Activated naive CD4-positive, alpha-beta T cell treated with anti-CD3 and anti-CD28 coated beads, Interleukin-2, amount 50 U/mL, for 24 hours (primary cell): ENCODE measurements around the gene SPC24.
"Not testable (repeated sequence)": the region's sequence is repeated elsewhere in the genome, so short reads cannot be mapped to it uniquely, and the experiment has no call there.

ENCODE experiments used
- H3K27ac Mint-ChIP-seq: one replicate; pipeline ENCODE4 v1.8.0; 2021; ENCODE audit warnings: mild to moderate bottlenecking, mixed read lengths
- H3K27me3 Mint-ChIP-seq: one replicate; pipeline ENCODE4 v1.8.0; 2021; ENCODE audit warnings: mixed read lengths
- H3K36me3 Mint-ChIP-seq: one replicate; pipeline ENCODE4 v1.8.0; 2021; ENCODE audit warnings: mixed read lengths
- H3K4me1 Mint-ChIP-seq: one replicate; pipeline ENCODE4 v1.8.0; 2021; ENCODE audit warnings: mixed read lengths
- H3K4me3 Mint-ChIP-seq: one replicate; pipeline ENCODE4 v1.8.0; 2021; ENCODE audit warnings: mild to moderate bottlenecking, mixed read lengths
- H3K9me3 Mint-ChIP-seq: one replicate; pipeline ENCODE4 v1.8.0; 2021; ENCODE audit warnings: mixed read lengths

The SPC24 gene

DNA sequence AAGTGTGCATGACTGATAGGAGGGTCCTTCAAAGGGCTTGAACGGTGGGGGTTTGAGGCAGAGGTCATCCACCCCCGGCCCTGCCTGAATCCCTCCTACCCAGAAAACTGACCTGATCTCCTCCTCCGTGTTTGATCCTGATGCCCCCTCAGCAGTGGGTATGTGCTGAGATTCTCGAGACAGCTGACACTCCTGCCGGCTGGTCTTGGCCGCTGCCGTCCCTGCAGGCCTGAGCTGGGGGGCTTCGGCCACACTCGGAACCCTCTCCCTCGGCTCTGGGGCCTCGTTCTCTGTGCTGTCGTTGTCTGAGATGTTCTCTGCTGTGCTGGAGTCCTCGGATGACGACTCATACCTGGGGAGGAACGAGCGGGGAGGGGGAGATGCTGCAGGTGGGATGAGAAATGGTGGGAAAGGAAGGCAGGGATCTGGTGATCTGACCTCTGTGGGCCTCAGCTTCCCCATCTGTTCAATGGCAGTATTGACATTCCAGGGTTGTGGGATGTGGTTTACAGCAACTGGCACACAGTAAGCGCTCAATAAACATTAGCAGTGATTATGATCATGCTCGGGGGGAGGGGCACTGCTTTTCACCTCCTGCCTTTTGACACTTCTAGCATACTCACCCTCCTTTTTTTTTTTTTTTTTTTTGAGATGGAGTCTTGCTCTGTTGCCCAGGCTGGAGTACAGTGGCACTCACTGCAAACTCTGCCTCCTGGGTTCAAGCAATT lies 21.0 kb upstream of the SPC24 start:
- no peak overlapping the region for H3K4me3 Mint-ChIP-seq
- H3K27me3 Mint-ChIP-seq = peaks cover 2% of the 10 kb centered on the region

DNA sequence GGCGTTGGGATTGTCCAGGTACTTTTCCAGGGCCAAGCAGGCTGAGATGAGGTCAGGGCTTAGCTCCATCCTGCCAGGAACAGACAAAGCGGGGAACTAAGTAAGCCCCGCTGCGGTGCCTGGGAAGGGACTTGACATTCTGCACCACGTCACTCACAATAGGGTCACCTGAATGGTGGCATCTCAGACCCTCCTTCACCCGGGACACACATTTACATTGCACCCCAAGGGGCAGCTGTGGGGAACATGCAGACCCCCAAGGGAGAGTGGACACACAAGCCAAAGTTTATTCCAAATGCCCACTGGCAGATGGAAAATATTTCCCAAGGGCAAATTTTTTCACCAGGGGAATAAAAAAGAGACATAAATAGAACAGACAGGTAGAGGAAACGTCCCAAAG lies 20.3 kb upstream of the SPC24 start:
- Mint-ChIP-seq H3K27ac (no peak overlapping the region), H3K36me3 (no peaks in the 10 kb centered on the region), H3K4me1 (no peaks in the 10 kb centered on the region), H3K27me3 (peaks cover 2% of the 10 kb centered on the region), H3K9me3 (no peaks in the 10 kb centered on the region), H3K4me3 (no peak overlapping the region)

More for the DNA sequence above, 21.0 kb upstream of the SPC24 start:
- H3K36me3 Mint-ChIP-seq = no peaks in the 10 kb centered on the region
- H3K4me1 Mint-ChIP-seq = no peaks in the 10 kb centered on the region
- no peak overlapping the region for H3K27ac Mint-ChIP-seq
- H3K9me3 Mint-ChIP-seq = no peaks in the 10 kb centered on the region

DNA sequence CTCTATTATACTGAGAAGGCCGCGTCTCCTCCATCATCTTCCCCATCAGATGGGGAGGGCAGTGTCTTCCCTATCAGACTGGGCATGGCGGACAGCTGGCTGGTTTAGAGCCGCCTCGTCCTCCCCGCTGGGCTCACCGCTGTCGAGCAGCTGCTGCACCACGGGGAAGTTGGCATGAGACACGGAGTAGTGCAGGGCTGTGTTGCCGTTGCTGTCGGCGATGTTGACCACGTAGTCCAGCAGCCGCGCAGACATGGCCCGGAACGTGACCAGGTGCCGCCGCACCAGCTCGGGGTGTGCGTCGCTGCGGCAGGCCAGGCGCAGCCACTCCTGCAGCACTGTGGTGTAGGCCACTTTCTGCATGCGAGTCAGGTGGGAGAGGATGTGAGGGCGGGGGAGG lies 18.8 kb upstream of the SPC24 start:
- H3K4me3 Mint-ChIP-seq = no peak overlapping the region
- H3K27me3 Mint-ChIP-seq = peaks cover 2% of the 10 kb centered on the region
- H3K4me1 Mint-ChIP-seq = no peaks in the 10 kb centered on the region
- no peaks in the 10 kb centered on the region for H3K9me3 Mint-ChIP-seq
- no peak overlapping the region for H3K27ac Mint-ChIP-seq
- H3K36me3 Mint-ChIP-seq = no peaks in the 10 kb centered on the region

DNA sequence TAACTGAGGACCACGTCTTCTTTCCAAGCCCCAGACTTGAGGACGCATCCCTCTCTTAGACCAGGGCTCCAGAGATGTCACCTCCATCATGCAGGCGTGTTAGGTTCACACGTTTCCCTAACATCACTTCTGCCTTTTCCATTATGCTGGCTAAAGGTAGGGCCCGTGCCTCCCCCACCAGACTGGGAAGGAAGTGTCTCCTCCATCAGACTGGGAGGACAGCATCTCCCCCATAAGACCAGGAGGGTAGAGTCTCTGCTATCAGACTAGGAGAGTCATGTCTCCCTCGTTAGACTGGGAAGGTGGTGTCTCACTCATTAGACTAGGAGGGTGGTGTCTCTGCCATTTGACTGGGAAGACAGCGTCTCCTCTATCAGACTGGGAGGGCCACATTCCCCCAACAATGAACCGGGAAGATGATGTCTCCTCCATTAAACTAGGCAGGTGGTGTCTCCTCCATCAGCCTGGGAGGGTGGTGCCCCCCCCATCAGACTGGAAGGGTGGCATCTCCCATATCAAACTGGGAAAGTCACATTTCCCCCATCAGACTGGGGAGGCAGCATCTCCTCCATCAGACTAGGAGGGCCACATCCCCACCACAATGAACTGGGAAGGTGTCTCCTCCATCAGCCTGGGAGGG lies 18.1 kb upstream of the SPC24 start:
- Mint-ChIP-seq H3K9me3 (no peaks in the 10 kb centered on the region), H3K36me3 (no peaks in the 10 kb centered on the region), H3K27me3 (peaks cover 2% of the 10 kb centered on the region), H3K27ac (no peak overlapping the region), H3K4me3 (no peak overlapping the region), H3K4me1 (no peaks in the 10 kb centered on the region)

DNA sequence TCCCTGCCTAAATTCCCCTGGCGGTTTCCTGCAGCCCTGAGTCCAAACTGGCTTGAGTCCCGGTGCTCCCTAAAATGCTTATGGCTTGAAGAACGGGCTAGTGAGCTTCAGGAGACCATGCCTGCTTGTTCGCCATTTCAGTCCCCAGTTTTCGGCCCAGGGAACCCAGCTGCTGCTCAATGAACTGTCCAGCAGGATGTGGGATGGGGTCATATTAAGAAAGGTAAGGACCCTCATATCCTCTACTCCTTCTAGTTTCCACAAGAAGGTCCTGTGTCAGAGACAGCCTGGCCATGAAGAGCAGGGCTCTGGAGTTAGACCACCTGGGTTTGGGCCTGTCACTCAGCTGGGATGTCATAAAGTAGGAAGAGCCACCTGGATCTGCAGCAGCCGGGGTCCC lies 17.0 kb upstream of the SPC24 start:
- no peaks in the 10 kb centered on the region for H3K4me1 Mint-ChIP-seq
- H3K9me3 Mint-ChIP-seq = no peaks in the 10 kb centered on the region
- H3K27me3 Mint-ChIP-seq = no peaks in the 10 kb centered on the region
- no peaks in the 10 kb centered on the region for H3K36me3 Mint-ChIP-seq
- H3K27ac Mint-ChIP-seq = no peak overlapping the region
- H3K4me3 Mint-ChIP-seq = no peak overlapping the region

DNA sequence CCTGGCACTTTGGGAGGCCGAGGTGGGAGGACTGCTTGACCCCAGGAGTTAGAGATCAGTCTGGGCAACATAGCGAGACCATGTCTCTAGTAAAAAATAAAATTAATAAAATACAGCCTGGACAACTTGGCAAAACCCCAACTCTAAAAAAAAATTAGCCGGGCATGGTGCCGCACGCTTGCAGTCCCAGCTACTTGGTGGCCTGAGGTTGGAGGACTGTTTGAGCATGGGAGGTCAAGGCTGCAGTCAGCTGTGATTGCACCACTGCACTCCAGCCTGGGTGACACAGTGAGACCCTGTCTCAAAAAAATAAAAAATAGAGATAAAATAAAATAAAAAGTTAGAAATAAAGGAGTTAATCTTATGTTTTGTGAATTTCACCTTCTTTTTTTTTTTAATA lies 15.6 kb upstream of the SPC24 start:
- Mint-ChIP-seq H3K4me3 (no peak overlapping the region), H3K4me1 (no peaks in the 10 kb centered on the region), H3K36me3 (no peaks in the 10 kb centered on the region), H3K9me3 (no peaks in the 10 kb centered on the region), H3K27ac (no peak overlapping the region), H3K27me3 (no peaks in the 10 kb centered on the region)

DNA sequence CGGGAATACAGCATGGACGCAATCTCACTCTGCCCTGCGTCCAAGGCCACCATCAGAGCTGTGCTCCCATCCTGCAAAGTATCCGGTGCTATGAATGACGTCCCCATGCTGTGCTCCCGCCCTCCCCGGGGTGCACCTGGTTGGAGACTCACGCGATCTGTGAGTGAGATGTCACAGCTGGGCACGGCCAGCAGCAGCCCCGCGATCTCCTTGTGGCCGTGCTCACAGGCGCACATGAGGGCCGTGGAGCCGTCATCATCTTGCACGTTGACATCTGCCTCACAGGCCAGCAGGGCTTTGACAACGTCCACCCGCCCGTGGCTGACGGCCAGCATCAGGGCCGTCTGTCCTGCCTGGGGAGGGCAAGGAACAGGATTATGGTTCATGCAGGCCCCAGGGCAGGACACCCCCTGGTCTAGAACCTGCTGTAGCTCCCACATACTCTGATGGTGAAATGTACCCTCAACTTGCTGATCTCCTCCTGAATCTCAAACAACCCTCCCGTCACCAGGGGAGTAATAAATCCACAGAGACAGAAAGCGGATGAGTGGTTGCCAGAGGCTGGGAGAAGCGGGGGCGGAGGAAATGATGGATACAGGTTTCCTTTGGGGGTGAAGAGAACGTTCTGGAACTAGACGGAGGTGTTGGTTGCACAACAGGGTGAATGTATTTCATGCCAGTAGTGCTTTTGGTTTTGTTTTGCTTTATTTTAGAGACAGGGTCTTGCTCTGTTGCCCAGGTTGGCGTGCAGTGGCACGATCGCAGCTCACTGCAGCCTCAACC lies 14.5 kb upstream of the SPC24 start:
- no peaks in the 10 kb centered on the region for H3K9me3 Mint-ChIP-seq
- H3K4me3 Mint-ChIP-seq = no peak overlapping the region
- no peaks in the 10 kb centered on the region for H3K4me1 Mint-ChIP-seq

DNA sequence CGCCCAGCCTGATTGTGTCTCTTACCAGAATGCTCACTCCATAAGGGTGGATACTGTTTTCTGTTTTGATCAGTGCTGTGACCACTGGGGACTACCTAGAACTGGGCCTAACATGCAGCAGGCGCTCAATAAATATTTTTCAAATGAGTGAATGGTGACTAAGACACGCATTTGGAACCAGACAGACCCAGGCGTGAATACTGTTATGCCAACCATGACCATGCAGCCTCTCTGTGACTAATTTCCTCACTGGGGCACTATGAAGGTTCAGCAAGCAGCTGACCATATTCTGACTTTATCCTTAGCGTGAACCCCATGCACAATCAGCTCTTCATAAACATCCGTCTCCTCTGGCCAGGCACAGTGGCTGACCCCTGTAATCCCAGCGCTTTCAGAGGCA lies 13.0 kb upstream of the SPC24 start:
- Mint-ChIP-seq H3K4me3 (no peak overlapping the region), H3K36me3 (no peaks in the 10 kb centered on the region), H3K27ac (no peak overlapping the region), H3K4me1 (no peaks in the 10 kb centered on the region), H3K27me3 (no peaks in the 10 kb centered on the region), H3K9me3 (no peaks in the 10 kb centered on the region)

More for the DNA sequence above, 14.5 kb upstream of the SPC24 start:
- Mint-ChIP-seq H3K27me3 (no peaks in the 10 kb centered on the region), H3K27ac (no peak overlapping the region), H3K36me3 (no peaks in the 10 kb centered on the region)

DNA sequence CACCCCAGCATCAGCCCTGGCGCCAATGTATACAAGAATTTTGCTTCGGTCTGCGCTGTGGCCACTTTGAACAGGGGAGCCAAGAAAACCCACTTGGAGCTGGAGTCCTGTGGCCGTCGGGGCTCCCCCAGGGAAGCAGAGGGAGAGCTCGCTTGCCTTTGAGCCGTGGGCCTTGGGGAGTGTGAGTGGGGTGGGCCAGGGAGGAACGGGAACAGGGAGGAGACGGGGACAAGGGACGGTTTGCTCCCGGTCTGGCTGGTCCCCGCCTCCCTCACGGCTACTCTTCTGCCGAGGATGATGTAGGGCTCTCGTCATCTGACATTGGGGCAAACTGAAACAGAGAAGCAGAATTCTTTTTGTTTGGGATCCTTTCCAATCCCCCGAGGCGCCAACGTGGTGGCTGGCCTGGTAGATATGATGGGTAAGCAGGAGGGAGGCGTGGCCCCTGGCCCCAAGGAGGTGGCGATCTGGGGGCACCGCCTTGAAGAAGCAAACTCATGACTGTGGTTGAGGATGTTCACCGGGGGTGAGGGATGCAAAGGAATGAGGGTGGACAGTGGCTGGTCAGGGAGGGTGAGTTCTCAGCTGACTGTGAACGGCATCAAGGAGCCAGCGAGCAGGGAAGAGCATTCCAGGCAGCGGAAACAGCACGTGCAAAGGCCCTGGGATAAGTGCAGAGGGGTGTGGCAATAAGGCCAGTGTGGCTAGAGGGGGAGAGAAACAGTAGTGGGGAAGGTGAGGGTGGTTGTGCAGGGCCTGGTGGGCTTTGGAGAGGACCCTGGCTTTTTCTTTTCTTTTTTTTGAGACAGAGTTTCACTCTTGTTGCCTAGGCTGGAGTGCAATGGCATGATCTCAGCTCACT lies 10.9 kb upstream of the SPC24 start:
- Mint-ChIP-seq H3K27me3 (no peaks in the 10 kb centered on the region), H3K4me1 (no peaks in the 10 kb centered on the region), H3K36me3 (no peaks in the 10 kb centered on the region), H3K27ac (no peak overlapping the region), H3K9me3 (no peaks in the 10 kb centered on the region), H3K4me3 (no peak overlapping the region)

DNA sequence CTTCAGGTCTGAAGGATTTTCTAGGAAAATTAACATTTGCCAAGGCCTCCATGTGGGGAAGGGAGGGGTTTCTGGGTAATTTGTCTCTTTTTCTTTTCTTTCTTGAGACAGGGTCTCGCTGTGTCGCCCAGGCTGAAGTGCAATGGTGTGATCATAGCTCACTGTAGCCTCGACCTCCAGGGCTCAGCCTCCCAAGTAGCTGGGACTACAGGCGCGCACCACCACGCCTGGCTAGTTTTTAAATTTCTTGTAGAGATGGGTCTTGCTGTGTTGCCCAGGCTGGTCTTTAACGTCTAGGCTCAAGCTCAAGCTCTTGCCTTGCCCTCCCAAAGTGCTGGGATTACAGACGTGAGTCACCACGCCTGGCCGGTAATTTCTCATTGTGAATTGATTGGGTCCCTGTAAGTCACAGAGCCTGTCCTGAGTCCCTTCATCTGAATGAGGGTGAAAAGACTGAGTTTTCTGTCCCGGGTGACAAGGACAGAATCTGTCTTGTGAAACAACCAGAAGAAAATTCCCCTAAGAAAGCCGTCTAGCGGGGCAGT lies 10.0 kb upstream of the SPC24 start:
- Mint-ChIP-seq H3K27me3 (no peaks in the 10 kb centered on the region), H3K4me1 (no peaks in the 10 kb centered on the region), H3K4me3 (no peak overlapping the region), H3K9me3 (no peaks in the 10 kb centered on the region), H3K36me3 (no peaks in the 10 kb centered on the region), H3K27ac (no peak overlapping the region)

DNA sequence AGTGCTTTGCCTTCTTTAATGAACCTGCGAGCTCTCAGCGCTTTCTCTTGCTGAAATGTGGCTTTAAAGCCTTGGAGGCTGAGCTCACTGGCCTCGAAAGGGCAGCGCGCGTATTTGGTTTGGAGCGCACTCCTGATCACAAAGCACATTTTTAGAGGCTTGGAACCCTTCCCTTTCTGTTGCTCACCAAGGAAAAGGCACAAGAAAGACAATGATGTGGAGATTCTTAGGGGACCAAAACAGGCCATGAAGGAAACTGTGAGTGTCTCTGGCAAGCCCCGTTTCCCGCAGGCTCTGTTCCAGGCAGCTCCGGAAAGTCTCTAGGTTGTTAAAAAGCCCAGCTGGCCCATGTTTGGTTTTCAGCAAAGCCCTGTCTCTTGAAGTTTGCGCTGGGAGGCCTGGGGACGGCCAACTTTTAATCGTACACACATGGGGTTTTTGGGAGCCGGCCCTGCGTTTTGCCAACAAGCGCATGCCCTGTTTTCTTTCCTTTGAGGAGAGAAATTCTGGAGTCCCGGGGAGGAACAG lies 9.4 kb upstream of the SPC24 start:
- H3K9me3 Mint-ChIP-seq = no peaks in the 10 kb centered on the region
- no peak overlapping the region for H3K4me3 Mint-ChIP-seq
- H3K27ac Mint-ChIP-seq = no peak overlapping the region
- H3K36me3 Mint-ChIP-seq = no peaks in the 10 kb centered on the region
- no peaks in the 10 kb centered on the region for H3K4me1 Mint-ChIP-seq
- H3K27me3 Mint-ChIP-seq = no peaks in the 10 kb centered on the region

DNA sequence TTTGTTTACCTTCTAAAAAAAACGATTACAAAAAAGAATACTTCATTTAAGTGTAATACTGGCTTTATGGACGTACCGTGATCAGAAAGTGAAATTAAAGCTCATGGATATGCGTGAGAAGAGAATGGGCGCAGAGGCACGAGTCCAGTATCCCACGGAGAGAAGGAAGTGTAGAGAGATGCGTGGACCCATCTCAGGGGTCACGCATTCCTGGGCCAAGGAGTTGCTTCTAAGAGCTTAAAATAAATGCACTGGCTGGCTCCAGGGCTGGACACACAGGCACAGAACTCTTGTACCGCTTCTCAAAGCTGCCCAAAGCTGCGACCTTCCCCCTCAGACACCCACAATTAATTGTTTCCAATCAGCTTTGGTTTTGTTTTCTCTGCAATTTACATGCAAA lies 8.7 kb upstream of the SPC24 start:
- Mint-ChIP-seq H3K27me3 (no peaks in the 10 kb centered on the region), H3K9me3 (no peaks in the 10 kb centered on the region), H3K4me1 (no peaks in the 10 kb centered on the region), H3K4me3 (no peak overlapping the region), H3K27ac (no peak overlapping the region), H3K36me3 (no peaks in the 10 kb centered on the region)

DNA sequence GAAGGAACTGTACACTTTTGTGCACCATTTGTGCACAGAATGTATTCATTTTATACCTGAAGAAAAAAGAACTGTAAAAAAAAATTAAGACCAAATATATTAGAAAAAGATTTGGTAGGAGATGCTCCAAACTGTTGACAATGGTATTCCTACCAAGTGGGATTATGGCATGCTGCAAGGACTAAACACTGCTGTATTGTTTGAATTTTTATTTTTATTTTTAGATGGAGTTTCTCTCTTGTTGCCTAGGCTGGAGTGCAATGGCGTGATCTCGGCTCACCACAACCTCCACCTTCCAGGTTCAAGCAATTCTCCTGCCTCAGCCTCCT lies 4.8 kb upstream of the SPC24 start:
- not testable (repeated sequence) for H3K4me3 Mint-ChIP-seq, H3K9me3 Mint-ChIP-seq, H3K27ac Mint-ChIP-seq, H3K27me3 Mint-ChIP-seq, H3K4me1 Mint-ChIP-seq, H3K36me3 Mint-ChIP-seq

DNA sequence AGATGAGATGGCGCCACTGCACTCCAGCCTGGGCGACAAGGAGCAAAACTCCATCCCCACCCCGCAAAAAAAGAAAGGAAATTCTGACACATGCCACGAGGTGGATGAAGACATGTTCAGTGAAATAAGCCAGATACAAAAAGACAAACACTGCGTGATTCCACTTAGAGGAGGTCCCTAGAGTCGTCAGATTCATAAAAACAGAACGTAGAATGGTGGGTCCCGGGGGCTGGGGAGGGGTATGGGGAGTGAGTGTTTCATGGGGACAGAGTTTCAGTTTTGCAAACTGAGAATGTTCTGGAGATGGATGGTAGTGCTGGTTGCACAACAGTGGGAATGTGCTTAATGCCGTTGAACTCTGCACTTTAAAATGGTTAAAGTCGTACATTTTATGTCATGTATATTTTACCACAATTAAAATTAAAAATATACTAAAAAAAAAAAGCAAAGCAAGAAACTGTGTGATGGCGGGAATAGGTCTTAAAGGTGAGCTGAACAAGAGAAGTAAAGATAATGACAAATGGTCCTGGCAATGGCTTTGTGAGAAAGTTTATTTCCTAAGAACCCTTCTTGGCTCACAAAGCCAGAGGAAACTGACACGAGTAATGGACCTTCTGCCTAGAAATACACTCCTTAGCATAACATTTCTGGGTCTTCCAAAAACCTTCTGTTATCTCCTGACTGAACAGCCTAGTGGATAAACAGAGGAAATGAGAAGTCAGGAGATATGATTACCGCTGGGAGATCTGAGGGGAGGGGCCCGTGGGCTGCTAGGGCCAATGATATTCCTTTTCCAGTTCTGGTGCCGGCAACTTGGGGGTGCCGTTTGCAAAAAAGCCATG lies 4.2 kb upstream of the SPC24 start:
- Mint-ChIP-seq H3K9me3 (no peaks in the 10 kb centered on the region), H3K27ac (no peak overlapping the region), H3K36me3 (no peaks in the 10 kb centered on the region), H3K27me3 (no peaks in the 10 kb centered on the region), H3K4me3 (no peak overlapping the region), H3K4me1 (peaks cover 7% of the 10 kb centered on the region)
